GM19328 (cell line): ENCODE data around the gene SFXN3.

ENCODE experiments used
- ATAC-seq: cut with Tn5 transposase; IDR thresholded peaks from one replicate; pipeline ENCODE4 v1.9.1; 2021; ENCODE audit warnings: mild to moderate bottlenecking, moderate library complexity; ENCODE audit not compliant: unreplicated experiment

The SFXN3 gene

DNA sequence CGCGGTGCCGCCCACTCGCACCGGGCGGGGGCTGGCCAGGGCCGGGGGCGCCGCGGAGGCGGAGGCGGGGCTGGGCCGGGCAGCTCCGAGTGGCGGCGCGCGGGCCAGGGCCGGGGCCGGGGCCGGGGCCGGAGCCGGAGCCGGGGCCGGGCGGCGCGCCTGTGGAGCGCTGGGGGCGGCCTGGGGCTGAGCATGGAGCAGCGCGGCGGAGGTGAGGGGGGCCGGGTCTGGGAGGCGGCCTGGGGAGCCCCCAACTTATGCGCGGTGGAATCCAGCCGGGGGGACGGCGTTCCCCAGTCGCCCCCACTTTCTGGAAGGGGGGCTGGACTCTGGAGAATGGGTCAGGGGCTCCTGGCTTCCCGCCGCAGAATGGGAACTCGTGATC, 31.3 kb upstream of the SFXN3 start, which contains the start of gene LZTS2:
Gene LZTS2, plus strand, starts transcription at position 67 of the 385 bp plus-strand sequence. CDS start 2,731 bp downstream, outside the sequence.
- no peak for ATAC-seq

DNA sequence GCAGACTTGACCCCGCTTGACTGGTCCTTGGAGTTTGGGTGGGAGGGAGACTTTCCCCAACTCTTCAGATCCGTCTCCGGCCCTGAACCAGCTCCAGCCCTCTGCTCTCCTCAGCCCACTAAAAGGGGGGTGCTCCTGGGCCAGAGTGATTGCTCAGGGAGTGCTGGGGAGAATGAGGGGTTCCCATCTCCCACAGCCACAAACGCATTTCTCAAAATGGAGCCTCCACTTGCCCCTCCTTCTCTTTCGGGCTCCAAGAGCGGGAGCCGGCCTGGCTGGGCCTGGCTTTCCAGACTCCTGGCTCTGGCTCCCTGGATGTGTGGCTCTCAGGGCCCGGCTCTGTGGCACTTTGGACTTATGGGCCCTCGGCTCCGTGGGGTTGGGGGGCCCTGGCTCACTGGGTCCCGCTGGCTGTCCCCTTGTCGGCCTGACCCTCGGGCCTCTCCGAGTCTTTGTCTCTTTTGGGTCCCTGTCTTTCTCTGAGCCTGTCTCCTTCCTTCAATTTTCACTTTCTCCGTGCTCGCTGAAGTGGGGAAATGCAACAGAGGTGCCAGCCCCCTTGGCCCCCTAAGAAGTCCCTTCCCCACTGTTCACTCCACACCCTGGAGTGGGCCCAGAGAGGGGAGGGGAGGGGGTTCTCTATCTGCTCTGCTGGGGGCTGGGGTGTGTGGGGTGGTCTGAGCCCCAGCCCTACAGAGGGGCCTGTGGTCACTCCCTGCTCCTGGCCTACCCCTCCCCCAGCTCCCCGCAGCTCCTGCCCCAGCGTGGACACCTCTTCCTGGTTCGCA, 30.7 kb upstream of the SFXN3 start:
- no peak for ATAC-seq

DNA sequence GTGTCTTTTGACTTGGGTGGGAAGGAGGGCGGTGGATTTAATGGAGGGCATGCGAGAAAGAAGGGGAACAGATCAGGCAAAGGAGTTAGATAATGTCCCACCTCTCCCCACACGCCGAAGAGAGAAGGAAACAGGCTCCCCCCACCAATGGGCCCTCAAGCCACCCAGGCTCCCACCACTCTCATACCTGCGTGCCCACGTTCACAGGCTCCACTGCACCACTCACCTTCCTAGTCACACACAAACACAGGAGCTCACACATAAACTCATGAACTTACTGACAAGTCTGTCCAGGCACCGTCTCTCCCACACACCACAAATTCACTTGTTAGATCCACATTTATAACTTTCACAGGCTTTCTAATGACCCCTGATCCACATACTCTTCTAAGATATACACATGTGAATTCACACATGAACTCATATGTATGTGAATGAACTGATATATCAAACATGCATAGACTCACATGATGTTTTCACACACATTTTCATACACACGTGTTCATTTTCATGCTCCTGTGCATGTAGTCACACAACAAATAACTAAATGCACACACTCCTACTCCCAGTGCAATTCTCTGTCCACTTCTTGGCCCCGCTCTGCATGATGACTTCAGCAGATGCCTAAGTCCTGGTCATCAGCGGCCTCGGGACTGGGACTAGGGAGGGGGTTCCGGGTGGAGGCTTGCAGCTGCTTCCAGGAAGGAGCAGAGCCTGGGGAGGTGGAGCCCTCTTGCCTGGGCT, 29.9 kb upstream of the SFXN3 start:
- ATAC-seq, result no peak

DNA sequence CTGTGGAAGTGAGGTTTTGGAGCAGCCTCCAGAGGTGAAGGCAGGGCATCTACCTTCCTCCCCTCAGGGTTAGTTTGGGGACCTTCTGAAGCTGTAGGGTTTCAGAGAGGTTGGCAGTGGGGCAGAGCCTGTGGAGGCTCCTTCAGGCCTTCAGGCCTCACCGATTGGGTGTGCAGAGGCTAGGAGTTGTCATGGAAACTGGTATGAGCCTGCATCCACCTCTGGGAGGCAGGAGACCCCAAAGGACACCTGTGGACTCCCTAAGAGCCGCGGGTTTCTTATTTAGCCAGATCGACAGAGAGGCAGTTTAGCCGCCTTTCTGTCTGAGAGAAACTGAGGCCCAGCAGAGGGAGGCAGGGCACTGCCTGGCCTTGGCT, 29.4 kb upstream of the SFXN3 start:
- no peak for ATAC-seq

DNA sequence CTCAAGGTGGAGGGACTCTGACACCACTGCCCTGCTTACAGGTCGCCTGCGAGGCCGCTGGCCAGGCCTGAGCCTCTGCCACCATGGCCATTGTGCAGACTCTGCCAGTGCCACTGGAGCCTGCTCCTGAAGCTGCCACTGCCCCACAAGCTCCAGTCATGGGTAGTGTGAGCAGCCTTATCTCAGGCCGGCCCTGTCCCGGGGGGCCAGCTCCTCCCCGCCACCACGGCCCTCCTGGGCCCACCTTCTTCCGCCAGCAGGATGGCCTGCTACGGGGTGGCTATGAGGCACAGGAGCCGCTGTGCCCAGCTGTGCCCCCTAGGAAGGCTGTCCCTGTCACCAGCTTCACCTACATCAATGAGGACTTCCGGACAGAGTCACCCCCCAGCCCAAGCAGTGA, 28.6 kb upstream of the SFXN3 start:
- ATAC-seq, result no peak

DNA sequence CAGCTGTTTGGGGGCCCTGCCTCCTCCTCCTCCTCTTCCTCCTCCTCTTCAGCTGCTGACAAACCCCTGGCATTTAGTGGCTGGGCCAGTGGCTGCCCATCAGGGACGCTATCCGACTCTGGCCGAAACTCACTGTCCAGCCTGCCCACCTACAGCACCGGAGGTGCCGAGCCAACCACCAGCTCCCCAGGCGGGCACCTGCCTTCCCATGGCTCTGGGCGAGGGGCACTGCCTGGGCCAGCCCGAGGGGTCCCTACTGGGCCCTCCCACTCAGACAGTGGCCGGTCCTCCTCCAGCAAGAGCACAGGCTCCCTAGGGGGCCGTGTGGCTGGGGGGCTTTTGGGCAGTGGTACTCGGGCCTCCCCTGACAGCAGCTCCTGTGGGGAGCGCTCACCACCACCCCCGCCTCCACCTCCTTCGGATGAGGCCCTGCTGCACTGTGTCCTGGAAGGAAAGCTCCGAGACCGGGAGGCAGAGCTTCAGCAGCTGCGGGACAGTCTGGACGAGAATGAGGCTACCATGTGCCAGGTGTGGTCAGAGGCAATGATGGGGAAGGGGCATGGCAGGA, 27.3 kb upstream of the SFXN3 start:
- ATAC-seq, result no peak

DNA sequence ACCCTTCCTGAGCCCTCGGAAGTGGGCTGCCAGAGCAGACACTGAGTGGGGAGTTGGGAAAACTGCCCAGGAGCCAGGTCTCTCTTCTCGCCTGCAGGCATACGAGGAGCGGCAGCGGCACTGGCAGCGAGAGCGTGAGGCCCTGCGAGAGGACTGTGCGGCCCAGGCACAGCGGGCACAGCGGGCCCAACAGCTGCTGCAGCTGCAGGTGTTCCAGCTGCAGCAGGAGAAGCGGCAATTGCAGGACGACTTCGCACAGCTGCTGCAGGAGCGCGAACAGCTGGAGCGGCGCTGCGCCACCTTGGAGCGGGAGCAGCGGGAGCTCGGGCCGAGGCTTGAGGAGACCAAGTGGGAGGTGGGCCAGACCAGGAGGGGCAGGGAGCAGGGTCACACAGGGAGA, 25.7 kb upstream of the SFXN3 start:
- no peak for ATAC-seq

DNA sequence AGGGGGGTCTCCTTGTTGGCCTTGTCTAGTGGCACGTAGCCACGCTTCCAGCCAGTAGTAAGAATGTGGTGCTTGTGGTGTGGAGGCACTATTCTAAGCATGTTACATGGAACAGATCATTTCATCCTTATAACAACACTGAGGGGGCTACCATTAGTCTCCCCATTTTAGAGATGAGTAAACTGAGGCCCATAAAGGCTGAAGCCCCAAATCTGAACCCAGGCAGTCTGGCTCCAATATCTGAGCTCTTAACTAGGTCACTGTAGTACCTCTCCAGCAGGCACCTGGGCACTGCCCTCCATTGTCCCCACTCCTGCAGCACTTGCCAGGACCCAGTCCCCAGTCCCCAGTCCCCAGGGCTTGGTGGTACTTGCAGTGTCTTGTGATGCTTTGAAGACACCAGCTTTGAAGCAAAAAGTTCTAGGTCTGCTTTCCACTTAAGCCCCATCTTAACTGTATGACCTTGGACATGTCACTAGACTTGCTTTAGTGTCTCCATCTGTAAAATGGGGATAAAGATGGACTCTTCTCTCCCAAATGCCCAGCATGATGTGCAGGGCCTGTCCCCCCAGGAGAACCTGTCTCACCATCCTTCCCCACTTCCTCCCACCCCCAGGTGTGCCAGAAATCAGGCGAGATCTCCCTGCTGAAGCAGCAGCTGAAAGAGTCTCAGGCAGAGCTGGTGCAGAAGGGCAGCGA, 25.0 kb upstream of the SFXN3 start:
- ATAC-seq, result no peak

DNA sequence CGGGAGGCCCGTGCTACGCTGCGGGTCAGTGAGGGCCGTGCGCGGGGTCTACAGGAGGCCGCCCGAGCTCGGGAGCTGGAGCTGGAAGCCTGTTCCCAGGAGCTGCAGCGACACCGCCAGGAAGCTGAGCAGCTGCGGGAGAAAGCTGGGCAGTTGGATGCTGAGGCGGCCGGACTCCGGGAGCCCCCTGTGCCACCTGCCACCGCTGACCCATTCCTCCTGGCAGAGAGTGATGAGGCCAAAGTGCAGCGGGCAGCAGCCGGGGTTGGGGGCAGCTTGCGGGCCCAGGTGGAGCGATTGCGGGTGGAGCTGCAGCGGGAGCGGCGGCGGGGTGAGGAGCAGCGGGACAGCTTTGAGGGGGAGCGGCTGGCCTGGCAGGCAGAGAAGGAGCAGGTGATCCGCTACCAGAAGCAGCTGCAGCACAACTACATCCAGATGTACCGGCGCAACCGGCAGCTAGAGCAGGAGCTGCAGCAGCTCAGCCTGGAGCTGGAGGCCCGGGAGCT, 24.4 kb upstream of the SFXN3 start:
- no peak for ATAC-seq

DNA sequence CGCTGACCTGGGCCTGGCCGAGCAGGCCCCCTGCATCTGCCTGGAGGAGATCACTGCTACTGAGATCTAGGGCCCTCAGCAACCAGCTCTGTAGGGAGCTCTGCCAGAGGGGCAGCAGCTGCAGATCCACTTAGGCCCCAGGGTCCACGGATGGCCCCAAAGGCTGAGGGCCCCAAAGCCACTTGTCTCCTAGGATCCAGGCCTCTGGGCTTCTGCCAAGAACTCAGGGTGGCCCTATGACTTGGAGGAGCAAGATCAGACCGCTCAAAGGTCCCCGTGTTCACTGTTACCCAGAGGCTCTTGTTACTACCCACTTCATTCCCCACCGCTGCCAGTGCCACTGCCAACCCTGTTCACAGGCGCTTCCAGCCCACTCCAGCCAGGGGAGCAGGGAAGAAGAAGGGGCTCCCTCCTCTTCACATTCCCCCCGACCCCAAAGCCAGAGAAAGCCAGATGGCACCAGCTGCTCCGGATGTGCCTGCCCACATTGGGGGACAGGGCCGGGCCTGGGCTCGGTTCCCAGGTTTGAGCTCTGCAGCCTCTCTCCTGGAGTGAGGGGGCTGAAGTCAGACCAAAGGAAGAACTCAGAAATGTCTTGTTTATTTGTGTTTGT, 23.8 kb upstream of the SFXN3 start:
- no peak for ATAC-seq

DNA sequence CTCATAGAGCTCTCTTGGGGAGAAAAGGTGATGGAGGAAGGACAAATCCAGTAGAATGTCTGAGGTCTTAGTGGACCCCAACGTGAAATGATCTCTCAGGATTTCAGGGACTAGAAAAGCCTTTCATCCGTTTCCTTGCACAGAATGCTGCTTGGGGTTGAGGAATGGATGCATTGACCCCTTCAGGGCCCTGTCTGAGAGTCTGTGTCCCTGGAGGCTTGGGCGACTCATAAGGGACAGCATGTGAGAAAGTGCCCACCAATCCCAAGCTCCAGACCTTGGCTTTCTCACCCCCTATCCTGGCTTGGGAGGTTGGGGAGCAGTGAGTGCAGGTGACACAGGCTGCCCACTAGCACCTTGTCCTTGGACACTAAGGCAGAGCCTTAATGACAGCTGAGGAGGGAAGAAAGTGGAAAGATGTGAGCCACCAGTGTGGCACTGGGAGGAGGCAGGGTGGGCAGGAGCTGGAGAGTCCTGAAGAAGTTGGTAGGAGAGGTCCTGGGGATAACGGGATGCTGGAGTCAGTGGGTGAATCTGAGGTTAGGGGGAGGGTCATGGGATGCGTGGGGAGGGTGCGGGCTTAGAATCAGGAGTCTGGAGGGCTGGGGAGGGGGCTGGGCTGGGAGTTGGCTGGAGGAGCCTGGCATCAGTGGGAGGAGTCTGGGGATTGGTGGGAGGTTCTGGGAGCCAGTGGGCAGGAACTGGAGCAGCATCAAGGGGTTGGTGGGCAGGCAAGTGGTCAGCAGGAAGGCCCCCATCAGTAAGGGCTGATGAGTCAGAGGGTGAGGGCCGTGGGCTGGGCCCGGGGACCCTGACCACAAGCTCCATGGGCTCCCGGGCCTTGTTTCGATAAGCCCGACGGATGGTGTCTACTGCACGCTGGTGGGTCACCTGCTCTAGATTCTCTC, 22.9 kb upstream of the SFXN3 start:
- no peak for ATAC-seq

DNA sequence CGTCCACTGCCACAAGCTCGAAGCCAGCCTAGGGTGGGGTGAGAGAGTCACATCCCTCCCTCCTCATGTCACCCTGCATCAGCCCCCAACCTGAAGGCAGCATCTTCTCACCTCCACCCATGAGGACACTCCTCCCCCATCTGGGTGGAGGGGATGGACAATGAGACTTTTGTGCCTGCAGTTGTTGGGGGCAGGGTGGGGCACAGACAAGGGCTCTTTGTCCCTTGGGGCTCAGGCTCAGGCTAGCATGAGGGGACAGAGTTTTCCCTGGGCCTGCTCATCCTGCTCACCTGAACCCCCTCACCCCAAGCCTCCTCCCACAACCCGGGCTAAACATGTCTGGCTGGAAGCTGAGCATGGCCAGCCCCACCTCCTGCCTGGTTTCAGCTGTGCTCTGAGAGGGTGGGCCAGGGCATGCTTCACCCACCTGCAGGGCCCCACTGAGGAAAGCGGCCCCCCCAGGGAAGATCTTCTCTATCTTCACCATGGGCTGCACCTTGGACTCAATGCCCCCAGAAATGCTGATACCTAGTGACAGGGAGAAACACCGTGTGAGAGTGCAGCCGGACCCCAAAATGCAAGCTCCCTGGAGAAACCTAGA, 22.1 kb upstream of the SFXN3 start:
- ATAC-seq, result no peak

DNA sequence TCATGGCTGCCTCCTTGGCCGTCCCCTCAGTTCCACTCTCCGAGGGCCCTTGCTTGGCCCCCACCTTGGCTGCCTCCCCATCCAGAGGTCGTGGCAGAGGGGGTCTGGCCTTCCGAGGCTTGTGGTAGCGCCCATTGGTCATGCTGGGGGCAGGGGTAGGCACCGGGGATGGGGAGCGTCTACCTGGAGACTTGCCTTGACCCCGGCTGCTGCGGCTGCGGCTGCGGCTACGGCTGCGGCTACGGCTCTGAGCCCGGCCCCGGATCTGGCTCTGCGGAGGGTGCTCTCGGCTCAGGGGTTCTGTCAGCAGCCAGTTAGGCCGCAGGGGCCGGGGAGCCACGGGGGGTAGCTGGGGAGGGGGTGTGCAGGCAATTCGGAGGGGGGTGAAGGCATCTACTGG, 20.7 kb upstream of the SFXN3 start:
- ATAC-seq, result no peak

DNA sequence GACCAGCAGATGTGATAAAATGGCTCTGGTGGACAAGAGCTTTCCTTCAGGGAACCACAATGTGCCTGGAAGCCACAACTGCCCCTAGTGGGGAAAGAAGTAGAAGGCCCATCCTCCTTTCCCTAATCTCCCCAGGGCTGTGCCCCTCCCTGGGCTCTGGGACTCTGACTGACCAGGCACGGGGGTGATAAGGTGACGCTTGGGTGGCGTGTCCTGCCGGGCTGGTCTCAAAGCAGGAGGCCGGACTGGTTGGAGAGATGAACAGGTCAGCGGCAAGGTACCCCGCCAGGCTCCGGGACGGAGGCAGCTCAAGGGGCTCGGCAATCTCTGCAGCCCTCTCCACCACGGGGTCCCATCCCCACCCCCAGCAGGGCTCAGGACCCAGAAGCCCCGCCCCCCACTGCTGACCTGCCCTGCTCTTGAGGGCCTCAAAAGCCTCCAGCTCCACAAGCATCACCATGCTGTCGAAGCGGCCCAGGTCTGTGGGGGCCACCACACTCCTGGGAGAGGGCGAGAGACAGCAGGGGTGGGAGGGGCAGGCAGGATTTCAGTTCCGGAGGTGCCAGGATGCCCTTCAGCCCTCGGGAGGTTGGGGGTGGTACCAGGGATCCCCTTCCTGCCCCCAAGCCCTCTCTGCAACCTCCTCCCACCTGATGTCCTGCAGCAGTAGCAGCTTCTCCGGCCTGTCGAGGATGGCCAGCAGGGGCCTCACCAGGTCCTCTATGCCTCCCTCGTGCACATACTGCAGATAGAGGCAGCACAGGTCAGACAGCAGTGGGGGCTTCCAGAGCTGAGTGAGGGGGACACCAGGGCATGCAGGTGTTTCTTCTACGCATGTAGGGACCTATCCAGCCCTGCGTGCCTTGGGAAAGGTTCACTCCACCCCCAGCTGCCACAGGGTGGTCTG, 19.3 kb upstream of the SFXN3 start:
- no peak for ATAC-seq

DNA sequence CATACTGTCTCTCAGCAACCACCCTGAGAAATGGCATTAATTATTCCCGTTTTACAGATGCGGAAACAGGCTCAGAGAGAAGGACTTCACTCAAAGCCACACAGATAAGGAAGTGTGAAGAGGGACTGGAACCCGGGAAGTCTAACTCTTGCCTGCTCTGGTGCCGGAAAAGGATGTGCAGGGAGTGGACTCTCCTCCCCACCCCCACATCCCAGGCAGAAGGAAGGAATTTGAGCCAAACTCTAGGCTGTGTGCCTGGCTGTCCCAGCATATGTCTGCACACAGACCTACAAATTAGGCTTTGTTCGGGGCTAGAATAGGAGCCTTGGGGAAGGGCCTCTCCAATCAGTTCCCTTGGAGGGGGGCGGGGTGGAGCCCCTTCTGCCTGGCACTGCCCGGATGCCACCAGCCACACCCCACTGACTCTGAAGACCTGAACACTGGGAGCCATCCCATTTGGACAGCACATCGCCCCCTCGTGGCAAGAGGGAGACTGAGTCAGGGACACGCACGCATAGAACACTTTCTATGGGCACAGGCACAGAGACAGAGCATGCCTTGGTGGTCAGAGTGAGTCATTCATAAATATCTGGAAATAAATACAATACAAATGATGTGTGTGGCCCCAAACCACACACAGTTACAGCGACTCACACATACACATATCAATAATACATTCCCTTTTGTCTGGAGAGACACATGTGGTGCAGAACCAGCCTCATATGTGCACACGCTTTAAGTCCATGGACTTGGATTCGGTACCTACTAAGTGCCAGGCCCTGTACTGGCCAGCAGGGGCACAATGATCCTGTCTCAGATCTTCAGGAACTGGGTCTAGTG, 18.3 kb upstream of the SFXN3 start:
- no peak for ATAC-seq

DNA sequence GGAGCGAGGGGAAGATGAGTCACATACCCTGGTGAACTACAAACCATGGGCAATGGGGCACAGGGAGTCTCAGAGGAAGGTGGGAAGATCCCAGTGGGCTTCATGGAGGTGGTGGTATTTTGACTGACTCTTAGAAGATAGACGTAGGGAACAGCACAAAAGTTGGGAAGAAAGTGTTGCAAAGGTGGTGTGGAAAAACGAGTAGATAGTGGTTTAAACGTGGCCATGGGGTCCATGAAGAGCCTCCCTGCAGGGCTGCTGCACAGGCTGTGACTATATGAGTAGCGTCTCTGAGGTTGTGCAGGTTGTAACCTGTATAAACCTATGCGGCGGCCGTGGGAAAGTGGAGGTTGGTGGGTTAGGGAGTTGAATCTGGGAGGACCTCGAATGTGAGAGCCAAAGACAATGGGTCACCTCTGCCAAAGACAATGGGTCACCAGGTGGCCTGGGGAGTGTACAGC, 17.6 kb upstream of the SFXN3 start:
- no peak for ATAC-seq

DNA sequence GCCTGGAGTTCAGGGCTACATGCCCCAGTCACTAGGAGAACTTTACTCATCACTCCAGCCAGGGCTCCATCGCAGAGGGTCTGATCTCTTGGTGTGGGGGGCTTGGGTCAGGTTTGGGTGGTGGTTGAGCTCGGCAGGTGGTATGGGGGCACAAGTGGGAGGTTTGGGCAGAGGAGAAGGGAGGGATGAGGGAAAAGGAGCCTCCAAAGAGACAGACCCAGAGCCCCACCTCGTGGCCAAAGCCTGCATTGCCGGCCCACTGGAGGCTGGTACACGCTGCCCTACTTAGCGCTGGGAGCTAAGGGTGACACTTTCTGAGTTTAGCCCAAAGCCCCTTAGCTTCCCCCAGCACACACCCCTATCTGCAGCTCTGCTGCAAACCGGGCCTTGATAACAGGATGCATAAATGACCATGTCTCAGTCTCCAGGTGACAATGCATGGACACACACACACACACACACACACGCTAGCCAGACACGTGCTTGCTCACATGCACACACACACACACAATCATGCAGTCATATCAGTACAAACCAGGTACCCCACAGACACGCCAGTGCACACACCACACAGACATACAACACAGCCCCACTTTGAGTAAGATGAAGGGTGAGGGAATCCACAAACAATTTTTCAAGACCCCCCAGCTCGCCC, 16.7 kb upstream of the SFXN3 start:
- ATAC-seq, result no peak
